Mammary epithelial cell (primary cell): ENCODE results near the gene RBM28.

Experiments
- CTCF ChIP-seq, 2 donors: IDR thresholded peaks in 1 of 2; conservative IDR thresholded peaks in 1 of 2; 2 replicates each; pipeline ENCODE4 v1.5.1; 2011 to 2012; ENCODE audit warnings: inconsistent platforms in 2 of 2, low read length in 2 of 2, mild to moderate bottlenecking in 2 of 2, control low read depth in 1 of 2, low read depth in 1 of 2; ENCODE audit not compliant: insufficient read depth in 1 of 2; ENCODE audit errors: extremely low read depth in 1 of 2
- EZH2 ChIP-seq: IDR thresholded peaks from 2 replicates; pipeline ENCODE4 v1.6.1; 2012; ENCODE audit warnings: low read length, inconsistent platforms, borderline replicate concordance

- no peak for TF ChIP-seq CTCF (conservative IDR thresholded peaks at IDR 0.05 in 1 of 2, IDR thresholded peaks at IDR 0.05 in 1 of 2; ENCODE audit: extremely low read depth in 1 of 2, insufficient read depth in 1 of 2, low read depth in 1 of 2, low read length in 2 of 2)
- no peak for TF ChIP-seq EZH2
These were observed 30.3 kb upstream of the RBM28 start for GRCh38 chr7:128374041-128374440.
